Testis (tissue), 2 donors: ENCODE results near the gene GFOD1.

Source experiments
- CTCF ChIP-seq, 3 experiments: fragments of 450-650 bp in 2 of 3; fragments of 200-600 bp in 1 of 3; sonication (generic) in 1 of 3; IDR thresholded peaks; one replicate each; pipeline ENCODE4 v1.5.1; 2016 to 2019; ENCODE audit warnings: antibody characterized with exemption in 3 of 3, mild to moderate bottlenecking in 2 of 3, moderate library complexity in 1 of 3
- POLR2A ChIP-seq: fragments of 450-650 bp; IDR thresholded peaks from one replicate; pipeline ENCODE4 v1.6.1; 2017; ENCODE audit warnings: antibody characterized with exemption, mild to moderate bottlenecking, moderate library complexity

- TF ChIP-seq POLR2A (no peak), CTCF (IDR thresholded peaks at IDR 0.05) (no peak)
Measured at GRCh38 chr6:13334953-13335352, 152.4 kb downstream of the GFOD1 start.
